Measurements from ENCODE around the gene COX11.

- no peak for TF ChIP-seq SRSF9 (IDR thresholded peaks at IDR 0.05; ENCODE audit: borderline replicate concordance, insufficient read depth, low read depth, low read length, poor library complexity, severe bottlenecking)
- no peak for TF ChIP-seq PHF8 (CRISPR knock-in tag; IDR thresholded peaks at IDR 0.05)
Measured at GRCh38 chr17:54974759-54975158, 6.3 kb upstream of the COX11 start.
